NCI-H526 (cell line): ENCODE measurements around the gene TCFL5.

Experiments used
- DNase-seq, 2 experiments: peaks; one replicate each; lab custom pipeline; 2025; lab: John Stamatoyannopoulos, UW

The TCFL5 gene

GRCh38 chr20:62895539-62895938 lies 33.9 kb upstream of the TCFL5 start:
- DNase-seq, result no peak

GRCh38 chr20:62894261-62894660 lies 32.6 kb upstream of the TCFL5 start:
- no peak for DNase-seq

- DNase-seq, result no peak
Measured at GRCh38 chr20:62893700-62894099, 32.1 kb upstream of the TCFL5 start.

- no peak for DNase-seq
Measured at GRCh38 chr20:62892348-62893304, 31.0 kb upstream of the TCFL5 start.

GRCh38 chr20:62891111-62891510 lies 29.5 kb upstream of the TCFL5 start:
- DNase-seq, result no peak

GRCh38 chr20:62890444-62890843 lies 28.8 kb upstream of the TCFL5 start:
- no peak for DNase-seq

- DNase-seq, result no peak
Measured at GRCh38 chr20:62889871-62890270, 28.2 kb upstream of the TCFL5 start.

- no peak for DNase-seq
Measured at GRCh38 chr20:62889411-62889810, 27.8 kb upstream of the TCFL5 start.

- no peak for DNase-seq
Measured at GRCh38 chr20:62888910-62889309, 27.3 kb upstream of the TCFL5 start.

- DNase-seq, result no peak
Measured at GRCh38 chr20:62888406-62888805, 26.8 kb upstream of the TCFL5 start.

GRCh38 chr20:62887860-62888239 lies 26.2 kb upstream of the TCFL5 start:
- DNase-seq, result no peak

GRCh38 chr20:62887152-62887859 lies 25.7 kb upstream of the TCFL5 start:
- DNase-seq, result no peak

GRCh38 chr20:62886709-62887058 lies 25.1 kb upstream of the TCFL5 start:
- DNase-seq, result no peak

- DNase-seq, result no peak
Measured at GRCh38 chr20:62885896-62886708, 24.5 kb upstream of the TCFL5 start.

GRCh38 chr20:62885046-62885895 lies 23.6 kb upstream of the TCFL5 start:
- DNase-seq, result peak; percentile 24 to 61

- DNase-seq, result no peak
Measured at GRCh38 chr20:62884556-62884955, 22.9 kb upstream of the TCFL5 start.

GRCh38 chr20:62882426-62882825 lies 20.8 kb upstream of the TCFL5 start:
- DNase-seq, result no peak

GRCh38 chr20:62881662-62882395 lies 20.2 kb upstream of the TCFL5 start:
- no peak for DNase-seq

- no peak for DNase-seq
Measured at GRCh38 chr20:62880935-62881661, 19.5 kb upstream of the TCFL5 start.
